Measurements from ENCODE around the gene EMP1.

The EMP1 gene

DNA sequence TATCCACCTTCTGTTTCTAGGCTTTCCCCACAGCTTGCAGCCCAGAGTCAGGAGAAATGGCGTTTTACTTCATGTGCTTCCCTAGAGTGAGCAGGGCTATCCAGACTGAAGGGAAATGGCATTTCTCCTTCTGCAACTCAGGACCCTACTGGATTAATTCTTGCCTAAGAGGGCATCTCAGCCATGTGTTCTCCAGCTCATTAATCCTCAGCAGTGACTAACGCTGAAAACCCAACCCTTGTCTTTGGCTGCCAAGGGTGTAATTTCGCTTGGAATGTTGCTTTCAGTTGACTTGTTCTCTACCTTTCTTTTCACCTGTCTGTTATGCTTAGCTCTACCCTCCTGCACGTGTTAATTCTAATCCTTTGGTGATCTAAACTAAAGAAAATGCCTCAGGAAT lies 21.0 kb upstream of the EMP1 start:
- no peaks in the 10 kb centered on the region for H3K9me3 ChIP-seq (ENCODE audit: low read length)
- no peak overlapping the region for H3K9ac ChIP-seq (ENCODE audit: low read length)
- H3K36me3 ChIP-seq (ENCODE audit: insufficient read depth, low read length): no peaks in the 10 kb centered on the region
- H3K27me3 ChIP-seq (ENCODE audit: control insufficient read depth in 1 of 2, insufficient read depth in 2 of 2, low read length in 2 of 2): no peaks in the 10 kb centered on the region
- no peak overlapping the region for H3K27ac ChIP-seq (ENCODE audit: low read depth, low read length)
- H3K4me1 ChIP-seq (ENCODE audit: insufficient read depth, low read length): peaks cover 13% of the 10 kb centered on the region
- H3K4me3 ChIP-seq (ENCODE audit: low read depth in 1 of 2, low read length in 2 of 2): no peak overlapping the region

DNA sequence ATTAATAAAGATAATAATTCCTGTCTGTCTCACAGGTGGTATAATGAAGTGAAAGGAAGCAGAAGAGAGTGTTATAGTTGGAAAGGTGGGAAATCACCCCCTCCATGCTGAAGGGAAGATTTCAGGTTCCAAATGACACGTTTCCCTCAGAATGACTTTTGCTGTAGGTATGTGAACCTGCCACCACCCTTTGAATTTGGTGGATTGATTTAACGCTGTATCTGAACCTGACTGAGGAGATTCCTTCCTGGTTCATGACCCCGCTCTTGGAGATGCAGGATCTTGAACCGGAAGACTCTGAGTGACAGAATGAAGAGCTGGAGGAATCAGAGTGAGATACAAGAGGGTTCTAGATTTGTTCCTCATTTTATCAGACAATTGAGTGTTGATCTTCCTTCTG lies 20.3 kb upstream of the EMP1 start:
- H3K36me3 ChIP-seq (ENCODE audit: insufficient read depth, low read length): no peaks in the 10 kb centered on the region
- H3K27ac ChIP-seq (ENCODE audit: low read depth, low read length): no peak overlapping the region
- no peaks in the 10 kb centered on the region for H3K27me3 ChIP-seq (ENCODE audit: control insufficient read depth in 1 of 2, insufficient read depth in 2 of 2, low read length in 2 of 2)
- H3K4me1 ChIP-seq (ENCODE audit: insufficient read depth, low read length): peaks cover 13% of the 10 kb centered on the region
- H3K4me3 ChIP-seq (ENCODE audit: low read depth in 1 of 2, low read length in 2 of 2): no peak overlapping the region
- no peaks in the 10 kb centered on the region for H3K9me3 ChIP-seq (ENCODE audit: low read length)
- H3K9ac ChIP-seq (ENCODE audit: low read length): no peak overlapping the region

DNA sequence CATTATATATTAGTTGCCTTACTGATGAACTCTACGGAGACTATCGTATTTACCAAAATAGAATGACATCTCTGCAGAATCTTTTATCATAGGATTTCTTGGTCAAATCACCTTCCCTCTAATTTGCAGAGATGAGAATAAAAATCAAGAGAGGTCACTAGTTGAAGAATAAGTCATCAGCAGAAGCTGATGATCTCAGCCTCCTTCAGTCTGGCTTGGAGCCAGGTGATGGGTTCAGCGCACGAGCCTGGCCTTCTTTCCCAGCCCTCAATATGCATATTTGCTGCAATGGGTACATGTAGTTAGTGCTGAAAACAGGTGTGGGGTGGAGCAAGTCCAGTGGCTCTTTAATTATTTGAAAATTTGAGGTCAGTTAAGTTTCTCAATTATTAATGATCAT lies 19.2 kb upstream of the EMP1 start:
- Histone ChIP-seq H3K27me3 (ENCODE audit: control insufficient read depth in 1 of 2, insufficient read depth in 2 of 2, low read length in 2 of 2) (no peaks in the 10 kb centered on the region), H3K36me3 (ENCODE audit: insufficient read depth, low read length) (no peaks in the 10 kb centered on the region), H3K27ac (ENCODE audit: low read depth, low read length) (no peak overlapping the region), H3K9me3 (ENCODE audit: low read length) (no peaks in the 10 kb centered on the region), H3K4me1 (ENCODE audit: insufficient read depth, low read length) (peaks cover 13% of the 10 kb centered on the region), H3K4me3 (ENCODE audit: low read depth in 1 of 2, low read length in 2 of 2) (no peak overlapping the region), H3K9ac (ENCODE audit: low read length) (no peak overlapping the region)

DNA sequence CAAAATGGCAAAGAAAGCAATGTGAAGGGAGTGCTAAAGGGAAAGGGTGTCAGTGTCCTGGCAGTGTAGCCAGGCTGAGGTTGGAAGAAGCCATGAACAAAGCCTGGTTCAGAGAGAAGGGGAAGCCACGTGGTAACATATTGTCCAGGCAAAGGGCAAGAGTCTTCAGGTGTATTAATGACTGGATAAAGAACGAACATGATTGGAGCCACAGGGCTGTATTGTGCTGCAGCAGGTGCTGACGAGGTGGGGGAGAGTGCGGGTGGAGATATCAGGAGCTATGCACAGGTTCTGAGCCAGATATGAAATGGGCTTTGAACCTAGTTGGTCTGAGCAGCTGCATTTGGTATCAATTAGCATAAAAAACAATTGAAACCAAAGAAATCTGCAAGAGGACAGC lies 18.6 kb upstream of the EMP1 start:
- H3K9me3 ChIP-seq (ENCODE audit: low read length): no peaks in the 10 kb centered on the region
- no peak overlapping the region for H3K27ac ChIP-seq (ENCODE audit: low read depth, low read length)
- H3K4me3 ChIP-seq (ENCODE audit: low read depth in 1 of 2, low read length in 2 of 2): no peak overlapping the region
- no peaks in the 10 kb centered on the region for H3K27me3 ChIP-seq (ENCODE audit: control insufficient read depth in 1 of 2, insufficient read depth in 2 of 2, low read length in 2 of 2)
- no peaks in the 10 kb centered on the region for H3K36me3 ChIP-seq (ENCODE audit: insufficient read depth, low read length)
- H3K4me1 ChIP-seq (ENCODE audit: insufficient read depth, low read length): peaks cover 13% of the 10 kb centered on the region
- no peak overlapping the region for H3K9ac ChIP-seq (ENCODE audit: low read length)

DNA sequence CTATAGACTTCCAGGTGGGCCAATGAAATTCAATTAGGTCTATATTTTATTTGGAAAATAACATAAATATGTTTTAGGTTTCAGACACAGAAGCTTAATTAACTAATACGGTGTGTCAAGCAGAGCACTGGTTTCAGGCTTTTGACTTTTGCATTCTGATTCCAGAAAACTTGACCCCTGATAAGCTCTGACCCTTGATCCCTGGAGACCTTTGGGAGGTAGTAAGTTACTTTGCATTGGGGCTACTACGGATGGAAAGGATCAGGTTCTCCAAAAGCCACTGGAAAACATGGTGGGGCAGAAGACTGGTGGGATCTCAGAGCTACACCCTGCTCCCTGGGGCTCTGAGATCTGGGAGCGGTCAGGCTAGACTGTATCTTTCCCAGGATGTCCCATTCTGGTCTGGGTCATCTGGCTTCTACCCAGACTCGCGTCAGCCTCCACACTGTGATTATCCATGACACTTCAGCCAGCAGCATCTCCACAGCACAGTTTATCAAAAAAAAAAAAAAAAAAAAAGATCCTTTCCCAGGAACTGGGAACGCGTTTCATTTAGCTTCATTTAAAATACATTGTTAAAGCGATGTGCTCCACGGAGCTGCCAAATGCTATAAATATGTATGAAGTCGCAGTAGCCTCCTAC lies 17.8 kb upstream of the EMP1 start:
- no peaks in the 10 kb centered on the region for H3K9me3 ChIP-seq (ENCODE audit: low read length)
- no peaks in the 10 kb centered on the region for H3K27me3 ChIP-seq (ENCODE audit: control insufficient read depth in 1 of 2, insufficient read depth in 2 of 2, low read length in 2 of 2)
- peaks cover 13% of the 10 kb centered on the region for H3K4me1 ChIP-seq (ENCODE audit: insufficient read depth, low read length)
- no peak overlapping the region for H3K9ac ChIP-seq (ENCODE audit: low read length)
- H3K4me3 ChIP-seq (ENCODE audit: low read depth in 1 of 2, low read length in 2 of 2): no peak overlapping the region
- H3K27ac ChIP-seq (ENCODE audit: low read depth, low read length): no peak overlapping the region
- no peaks in the 10 kb centered on the region for H3K36me3 ChIP-seq (ENCODE audit: insufficient read depth, low read length)

DNA sequence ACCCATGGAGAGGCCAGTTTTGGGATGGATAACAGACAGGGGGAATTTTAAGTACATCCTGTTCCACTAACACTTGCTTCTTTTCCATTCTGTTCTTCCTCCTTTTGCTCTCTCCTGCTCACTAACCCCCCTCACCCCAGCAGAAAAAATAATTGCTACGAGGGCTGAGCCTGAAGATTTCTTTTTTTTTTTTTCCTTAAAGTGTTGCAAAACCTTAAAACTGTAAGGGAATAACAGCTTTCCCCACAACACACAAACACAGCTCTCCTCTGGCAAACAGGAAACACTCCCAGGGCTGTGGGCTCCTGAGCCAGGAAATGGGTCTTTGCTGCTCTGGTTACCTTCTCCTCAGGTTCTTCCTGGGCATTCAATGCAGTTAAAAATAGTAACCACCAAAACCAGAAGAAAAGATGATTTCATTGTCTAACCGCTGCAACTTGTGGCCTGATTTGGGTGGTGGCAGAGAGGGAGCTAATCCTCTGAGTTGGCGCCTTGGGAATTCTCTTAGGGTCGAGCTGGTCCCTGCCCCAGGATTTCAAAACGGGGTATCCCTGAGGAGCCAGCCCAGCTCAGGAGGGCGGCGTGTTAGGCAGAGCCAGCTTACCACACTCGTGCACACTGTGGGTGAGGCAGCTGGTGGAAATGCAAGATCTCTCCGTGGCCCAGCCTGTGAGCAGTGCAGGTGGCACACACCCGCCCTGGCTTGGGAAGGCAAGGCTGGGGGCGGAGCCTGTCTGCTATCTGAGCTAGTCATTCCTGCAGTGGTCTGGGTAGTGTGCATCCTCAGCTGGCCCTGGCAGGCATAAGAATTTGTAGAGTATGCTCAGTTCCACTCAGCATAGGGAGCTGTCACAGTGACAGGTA lies 17.1 kb upstream of the EMP1 start:
- Histone ChIP-seq H3K9ac (ENCODE audit: low read length) (no peak overlapping the region), H3K36me3 (ENCODE audit: insufficient read depth, low read length) (no peaks in the 10 kb centered on the region), H3K27me3 (ENCODE audit: control insufficient read depth in 1 of 2, insufficient read depth in 2 of 2, low read length in 2 of 2) (no peaks in the 10 kb centered on the region), H3K4me3 (ENCODE audit: low read depth in 1 of 2, low read length in 2 of 2) (no peak overlapping the region), H3K9me3 (ENCODE audit: low read length) (no peaks in the 10 kb centered on the region), H3K4me1 (ENCODE audit: insufficient read depth, low read length) (peaks cover 13% of the 10 kb centered on the region), H3K27ac (ENCODE audit: low read depth, low read length) (no peak overlapping the region)

DNA sequence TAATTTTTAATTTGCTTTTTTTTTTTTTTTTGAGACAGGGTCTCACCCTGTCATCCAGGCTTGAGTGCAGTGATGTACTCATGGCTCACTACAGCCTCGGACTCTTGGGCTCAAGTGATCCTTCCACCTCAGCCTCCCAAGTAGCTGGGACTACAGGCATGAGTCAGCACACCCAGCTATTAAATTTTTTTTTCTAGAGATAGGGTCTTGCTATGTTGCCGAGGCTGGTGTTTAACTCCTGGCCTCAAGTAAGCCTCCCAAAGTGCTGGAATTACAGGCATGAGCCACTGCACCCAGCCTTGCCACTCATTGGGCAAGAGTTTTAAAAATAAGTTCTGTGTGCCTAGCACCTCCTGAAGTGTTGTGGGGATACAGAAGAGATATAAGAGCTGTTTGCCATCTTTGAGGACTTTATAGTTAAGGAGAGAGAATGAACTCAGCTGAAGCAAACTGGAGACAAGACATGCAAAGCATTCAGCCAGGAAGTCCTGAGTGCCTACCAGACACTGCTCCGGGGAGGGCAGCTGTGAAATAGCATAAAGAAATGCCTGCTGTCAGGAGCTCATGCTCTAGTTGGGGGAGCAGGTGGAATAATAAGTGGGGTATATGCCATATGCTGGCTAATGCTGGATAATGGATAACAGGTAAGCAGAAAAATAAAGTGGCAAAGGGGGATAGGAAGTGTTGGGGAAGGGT lies 15.0 kb upstream of the EMP1 start:
- Histone ChIP-seq H3K36me3 (ENCODE audit: insufficient read depth, low read length) (no peaks in the 10 kb centered on the region), H3K9me3 (ENCODE audit: low read length) (no peaks in the 10 kb centered on the region), H3K9ac (ENCODE audit: low read length) (no peak overlapping the region), H3K27me3 (ENCODE audit: control insufficient read depth in 1 of 2, insufficient read depth in 2 of 2, low read length in 2 of 2) (peaks cover 0 to 3% of the 10 kb centered on the region in 2 donors), H3K4me1 (ENCODE audit: insufficient read depth, low read length) (peaks cover 13% of the 10 kb centered on the region), H3K4me3 (ENCODE audit: low read depth in 1 of 2, low read length in 2 of 2) (no peak overlapping the region), H3K27ac (ENCODE audit: low read depth, low read length) (no peak overlapping the region)

DNA sequence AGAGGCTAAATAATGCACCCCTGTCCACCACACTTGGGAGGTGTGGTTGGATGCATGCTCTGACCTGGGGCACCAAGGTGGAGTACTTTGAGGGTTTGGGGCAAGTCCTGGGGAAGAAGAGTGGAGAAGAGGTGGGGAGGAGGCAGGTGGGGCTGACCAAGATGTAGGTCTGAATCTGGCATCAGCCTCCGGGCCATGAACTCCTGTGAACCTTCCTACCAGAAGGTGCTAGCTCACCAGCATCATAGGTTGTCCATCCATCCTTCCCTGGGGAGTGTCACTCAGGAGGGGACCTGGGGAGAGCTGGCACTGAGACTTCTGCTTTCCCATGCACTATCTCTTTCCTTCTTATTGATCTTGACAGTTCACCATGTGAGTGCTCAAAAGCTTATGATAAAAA lies 13.6 kb upstream of the EMP1 start:
- no peaks in the 10 kb centered on the region for H3K36me3 ChIP-seq (ENCODE audit: insufficient read depth, low read length)
- H3K9ac ChIP-seq (ENCODE audit: low read length): no peak overlapping the region
- H3K9me3 ChIP-seq (ENCODE audit: low read length): no peaks in the 10 kb centered on the region
- H3K27me3 ChIP-seq (ENCODE audit: control insufficient read depth in 1 of 2, insufficient read depth in 2 of 2, low read length in 2 of 2): peaks cover 0 to 3% of the 10 kb centered on the region in 2 donors
- H3K27ac ChIP-seq (ENCODE audit: low read depth, low read length): no peak overlapping the region
- H3K4me1 ChIP-seq (ENCODE audit: insufficient read depth, low read length): peaks cover 13% of the 10 kb centered on the region
- no peak overlapping the region for H3K4me3 ChIP-seq (ENCODE audit: low read depth in 1 of 2, low read length in 2 of 2)

DNA sequence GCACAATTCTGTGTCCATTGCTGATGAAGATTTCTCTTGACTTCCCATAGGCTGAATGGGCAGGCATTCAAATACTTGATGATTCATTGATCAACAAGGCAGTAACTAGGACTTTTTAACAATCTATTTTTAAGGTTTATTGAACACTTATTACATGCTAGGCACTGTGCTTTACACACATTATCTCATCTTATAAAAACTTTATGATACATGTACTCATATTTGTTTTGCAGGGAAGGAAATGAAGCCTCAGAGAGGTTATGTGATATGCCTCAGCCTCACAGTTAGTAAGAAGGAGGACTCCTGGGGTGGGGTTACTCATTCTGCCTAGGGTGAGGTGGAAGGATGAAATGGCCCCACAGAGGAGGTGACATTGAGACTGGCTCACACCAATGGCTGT lies 12.9 kb upstream of the EMP1 start:
- Histone ChIP-seq H3K27me3 (ENCODE audit: control insufficient read depth in 1 of 2, insufficient read depth in 2 of 2, low read length in 2 of 2) (peaks cover 0 to 3% of the 10 kb centered on the region in 2 donors), H3K27ac (ENCODE audit: low read depth, low read length) (no peak overlapping the region)

DNA sequence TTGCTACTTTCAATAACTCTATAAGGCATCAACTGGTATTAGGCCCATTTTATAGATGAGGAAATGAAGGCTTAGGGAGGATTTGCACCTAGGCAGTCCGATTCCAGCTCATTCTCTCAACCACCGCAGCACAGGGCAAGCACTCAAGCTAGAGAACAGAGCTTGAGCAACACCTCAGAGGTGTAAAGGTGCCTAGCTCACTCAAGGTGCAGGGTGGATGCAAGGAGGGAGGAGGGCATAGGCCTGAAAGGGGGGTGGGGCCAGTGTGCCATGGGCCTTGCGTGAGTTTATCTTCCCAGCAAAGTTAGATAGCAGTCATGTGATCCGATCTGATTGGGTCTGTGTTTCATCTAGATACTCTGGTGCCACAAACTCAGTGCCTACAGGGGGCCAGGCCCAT lies 10.2 kb upstream of the EMP1 start:
- no peak overlapping the region for H3K4me3 ChIP-seq (ENCODE audit: low read depth in 1 of 2, low read length in 2 of 2)
- no peak overlapping the region for H3K9ac ChIP-seq (ENCODE audit: low read length)
- no peaks in the 10 kb centered on the region for H3K9me3 ChIP-seq (ENCODE audit: low read length)
- no peaks in the 10 kb centered on the region for H3K4me1 ChIP-seq (ENCODE audit: insufficient read depth, low read length)
- H3K27ac ChIP-seq (ENCODE audit: low read depth, low read length): no peak overlapping the region
- H3K36me3 ChIP-seq (ENCODE audit: insufficient read depth, low read length): no peaks in the 10 kb centered on the region
- peaks cover 0 to 3% of the 10 kb centered on the region in 2 donors for H3K27me3 ChIP-seq (ENCODE audit: control insufficient read depth in 1 of 2, insufficient read depth in 2 of 2, low read length in 2 of 2)

More for the DNA sequence above, 12.9 kb upstream of the EMP1 start:
- no peaks in the 10 kb centered on the region for H3K9me3 ChIP-seq (ENCODE audit: low read length)
- H3K36me3 ChIP-seq (ENCODE audit: insufficient read depth, low read length): no peaks in the 10 kb centered on the region
- peaks cover 11% of the 10 kb centered on the region for H3K4me1 ChIP-seq (ENCODE audit: insufficient read depth, low read length)
- no peak overlapping the region for H3K4me3 ChIP-seq (ENCODE audit: low read depth in 1 of 2, low read length in 2 of 2)
- no peak overlapping the region for H3K9ac ChIP-seq (ENCODE audit: low read length)

DNA sequence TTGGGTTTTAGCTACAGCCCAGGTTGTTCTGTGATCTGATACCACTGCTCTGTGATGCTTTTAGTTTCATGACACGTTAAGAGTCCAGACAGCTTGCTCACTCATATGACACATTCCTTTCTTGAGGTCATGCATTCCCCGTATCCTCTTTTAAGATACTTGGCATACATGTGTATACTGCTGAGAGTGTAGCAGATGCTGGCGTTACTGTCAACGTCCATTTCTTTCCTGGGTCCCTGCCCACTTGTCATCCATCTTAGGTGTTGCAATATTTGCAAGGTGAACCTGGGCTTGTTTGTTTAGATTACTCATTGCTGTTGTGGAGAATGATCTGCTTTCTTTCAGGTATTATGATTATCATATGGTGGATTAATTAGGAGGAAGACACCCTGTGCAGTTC lies 9.1 kb upstream of the EMP1 start:
- Histone ChIP-seq H3K4me3 (ENCODE audit: low read depth in 1 of 2, low read length in 2 of 2) (no peak overlapping the region), H3K9me3 (ENCODE audit: low read length) (no peaks in the 10 kb centered on the region), H3K27ac (ENCODE audit: low read depth, low read length) (no peak overlapping the region), H3K4me1 (ENCODE audit: insufficient read depth, low read length) (no peaks in the 10 kb centered on the region), H3K27me3 (ENCODE audit: control insufficient read depth in 1 of 2, insufficient read depth in 2 of 2, low read length in 2 of 2) (peaks cover 0 to 3% of the 10 kb centered on the region in 2 donors), H3K36me3 (ENCODE audit: insufficient read depth, low read length) (no peaks in the 10 kb centered on the region), H3K9ac (ENCODE audit: low read length) (no peak overlapping the region)

Measured in muscle layer of colon (tissue), 2 donors.